GM23338 (cell line): ENCODE data around the gene LINC00632. TPM values are rescaled to one million over a fixed set of nuclear protein-coding genes. Genes with fewer than 3 reads are reported as not detected.

Experiments
- ATAC-seq: fragments of 200-7000 bp; cut with Tn5 transposase; 3 replicates; pipeline ENCODE4 v1.9.1; 2020
- DNase-seq: peaks from one replicate; pipeline ENCODE4 v3.0.0-alpha.2; 2015; ENCODE audit warnings: low spot score
- H2AFZ ChIP-seq: fragments of 200-600 bp; sonication (generic); 2 replicates; pipeline ENCODE4 v1.8.0; 2016; ENCODE audit warnings: antibody characterized with exemption, mild to moderate bottlenecking, moderate library complexity
- H3F3A ChIP-seq: fragments of 200-600 bp; sonication (generic); replicated peaks from 2 replicates; pipeline ENCODE4 v1.8.0; 2017; ENCODE audit warnings: antibody characterized with exemption, mixed run types, low read depth
- H3K27ac ChIP-seq: fragments of 200-600 bp; sonication (generic); 2 replicates; pipeline ENCODE4 v1.6.1; 2016; ENCODE audit warnings: low read depth
- H3K27me3 ChIP-seq: fragments of 200-600 bp; sonication (generic); 2 replicates; pipeline ENCODE4 v1.8.0; 2016; ENCODE audit warnings: mild to moderate bottlenecking, mixed run types, moderate library complexity; ENCODE audit not compliant: insufficient read depth
- H3K36me3 ChIP-seq: fragments of 200-600 bp; sonication (generic); 2 replicates; pipeline ENCODE4 v1.8.0; 2016; ENCODE audit warnings: mild to moderate bottlenecking; ENCODE audit not compliant: insufficient read depth
- H3K4me1 ChIP-seq: fragments of 200-600 bp; sonication (generic); 2 replicates; pipeline ENCODE4 v1.8.0; 2016; ENCODE audit warnings: mild to moderate bottlenecking, moderate library complexity; ENCODE audit not compliant: insufficient read depth
- H3K4me2 ChIP-seq: fragments of 200-600 bp; sonication (generic); 2 replicates; pipeline ENCODE4 v1.7.1; 2017; ENCODE audit warnings: mixed run types
- H3K4me3 ChIP-seq: fragments of 200-600 bp; sonication (generic); 2 replicates; pipeline ENCODE4 v1.6.1; 2016; ENCODE audit warnings: mixed run types
- H3K79me2 ChIP-seq: fragments of 200-600 bp; sonication (generic); replicated peaks from 2 replicates; pipeline ENCODE4 v1.8.0; 2017; ENCODE audit warnings: mild to moderate bottlenecking; ENCODE audit not compliant: insufficient read depth
- H3K9me2 ChIP-seq: fragments of 200-600 bp; sonication (generic); 2 replicates; pipeline ENCODE4 v1.8.0; 2017; ENCODE audit not compliant: insufficient read depth
- H4K20me1 ChIP-seq: fragments of 200-600 bp; sonication (generic); replicated peaks from 2 replicates; pipeline ENCODE4 v1.8.0; 2017; ENCODE audit warnings: mild to moderate bottlenecking; ENCODE audit not compliant: insufficient read depth
- H3K27ac Mint-ChIP-seq: 2 replicates; pipeline ENCODE4 v1.8.0; 2020; ENCODE audit warnings: inconsistent platforms, mild to moderate bottlenecking, moderate library complexity, mixed read lengths
- H3K27me3 Mint-ChIP-seq: 3 replicates; pipeline ENCODE4 v1.8.0; 2022; ENCODE audit warnings: low read depth, mild to moderate bottlenecking, moderate library complexity, mixed read lengths, inconsistent platforms; ENCODE audit not compliant: insufficient read depth, poor library complexity
- H3K36me3 Mint-ChIP-seq: 3 replicates; pipeline ENCODE4 v1.8.0; 2021; ENCODE audit warnings: low read depth, mild to moderate bottlenecking, inconsistent platforms, moderate library complexity, mixed read lengths
- H3K4me1 Mint-ChIP-seq: 3 replicates; pipeline ENCODE4 v1.8.0; 2020; ENCODE audit warnings: mild to moderate bottlenecking, inconsistent platforms, mixed read lengths
- H3K4me3 Mint-ChIP-seq: 3 replicates; pipeline ENCODE4 v1.8.0; 2021; ENCODE audit warnings: moderate library complexity, mild to moderate bottlenecking, inconsistent platforms, mixed read lengths
- H3K9me3 Mint-ChIP-seq: 3 replicates; pipeline ENCODE4 v1.8.0; 2020; ENCODE audit warnings: moderate library complexity, mild to moderate bottlenecking, inconsistent platforms, mixed read lengths
- POLR2AphosphoS5 ChIP-seq: IDR thresholded peaks from 2 replicates; pipeline ENCODE4 v1.6.1; 2016; ENCODE audit warnings: antibody characterized with exemption, low read depth
- ZNF331 ChIP-seq: fragments of 250-450 bp; sonication (Bioruptor Pico); IDR thresholded peaks from 2 replicates; pipeline ENCODE4 v1.5.0; 2020; ENCODE audit warnings: low read depth, mild to moderate bottlenecking, moderate library complexity
- polyA plus RNA-seq: library from polyadenylated mRNA; unstranded; fragments of >200 nt; fragmentation: Nextera tagmentation; extraction: Ambion mirVana; gene quantifications from 2 replicates; pipeline ENCODE4 v1.2.1, GENCODE V29; 2016
- total RNA-seq: library from RNA; depleted of rRNA; stranded (reverse); fragments of >200 nt; shearing (Covaris generic); gene quantifications from 2 replicates; pipeline ENCODE4 v1.2.3, GENCODE V29; 2014
- TF ChIP-seq, protein P1 (sequence below), 2 experiments: fragments of 200-600 bp in 1 of 2; sonication (generic) in 1 of 2; conservative IDR thresholded peaks; 2 replicates each; pipeline versions ENCODE4 v1.5.1 to v1.6.1; 2016 to 2017; ENCODE audit warnings: antibody characterized with exemption in 2 of 2, low read depth in 2 of 2, mild to moderate bottlenecking in 2 of 2, moderate library complexity in 1 of 2
- TF ChIP-seq, protein P2 (sequence below): IDR thresholded peaks from 2 replicates; pipeline ENCODE4 v1.6.1; 2016; ENCODE audit warnings: antibody characterized with exemption

The LINC00632 gene
- total and polyA plus RNA-seq, 2 experiments from 2014 or later, result 10.9 to 25.2 TPM

DNA sequence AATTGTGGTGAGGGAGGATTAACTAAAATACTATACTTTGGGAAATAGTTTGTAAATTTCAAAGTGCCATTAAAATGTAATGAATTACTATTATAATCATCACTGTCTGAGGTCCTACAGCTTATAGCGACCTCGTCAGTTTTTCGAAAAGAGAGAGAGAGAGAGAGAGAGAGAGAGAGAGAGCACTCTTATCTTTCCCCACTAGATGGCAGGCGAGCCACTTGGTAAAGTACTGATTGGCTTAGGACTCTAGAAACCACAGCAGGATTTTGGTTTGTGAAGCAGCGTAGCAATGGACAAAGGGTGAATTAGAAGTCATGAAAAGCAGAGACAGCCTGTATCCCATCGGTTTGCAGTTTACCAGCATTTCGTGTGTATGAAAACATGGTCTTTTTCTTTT, 52.5 kb downstream of the LINC00632 start:
- Histone ChIP-seq H3K27ac (no peak overlapping the region), H3K4me1 (peaks cover 17% of the 10 kb centered on the region), H2AFZ (no peak overlapping the region), H3K4me3 (no peak overlapping the region), H3K79me2 (no peaks in the 10 kb centered on the region; the same call in 1 of the 2 replicates), H3F3A (no peaks in the 10 kb centered on the region), H3K9me2 (no peaks in the 10 kb centered on the region), H3K27me3 (peaks cover 11% of the 10 kb centered on the region), H3K4me2 (no peak overlapping the region), H3K36me3 (no peaks in the 10 kb centered on the region), H4K20me1 (no peaks in the 10 kb centered on the region)
- Mint-ChIP-seq H3K27me3 (peaks cover 10% of the 10 kb centered on the region), H3K36me3 (no peaks in the 10 kb centered on the region), H3K4me1 (peaks cover 8% of the 10 kb centered on the region; the same call in 2 of the 3 replicates), H3K4me3 (no peak overlapping the region), H3K27ac (no peak overlapping the region), H3K9me3 (no peaks in the 10 kb centered on the region)
- peak; percentile 39 for ATAC-seq
- peak; percentile 68 for DNase-seq
- no peak for TF ChIP-seq ZNF331 (CRISPR knock-in tag)
- TF ChIP-seq, protein P1, sequence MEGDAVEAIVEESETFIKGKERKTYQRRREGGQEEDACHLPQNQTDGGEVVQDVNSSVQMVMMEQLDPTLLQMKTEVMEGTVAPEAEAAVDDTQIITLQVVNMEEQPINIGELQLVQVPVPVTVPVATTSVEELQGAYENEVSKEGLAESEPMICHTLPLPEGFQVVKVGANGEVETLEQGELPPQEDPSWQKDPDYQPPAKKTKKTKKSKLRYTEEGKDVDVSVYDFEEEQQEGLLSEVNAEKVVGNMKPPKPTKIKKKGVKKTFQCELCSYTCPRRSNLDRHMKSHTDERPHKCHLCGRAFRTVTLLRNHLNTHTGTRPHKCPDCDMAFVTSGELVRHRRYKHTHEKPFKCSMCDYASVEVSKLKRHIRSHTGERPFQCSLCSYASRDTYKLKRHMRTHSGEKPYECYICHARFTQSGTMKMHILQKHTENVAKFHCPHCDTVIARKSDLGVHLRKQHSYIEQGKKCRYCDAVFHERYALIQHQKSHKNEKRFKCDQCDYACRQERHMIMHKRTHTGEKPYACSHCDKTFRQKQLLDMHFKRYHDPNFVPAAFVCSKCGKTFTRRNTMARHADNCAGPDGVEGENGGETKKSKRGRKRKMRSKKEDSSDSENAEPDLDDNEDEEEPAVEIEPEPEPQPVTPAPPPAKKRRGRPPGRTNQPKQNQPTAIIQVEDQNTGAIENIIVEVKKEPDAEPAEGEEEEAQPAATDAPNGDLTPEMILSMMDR (conservative IDR thresholded peaks at IDR 0.05; ENCODE audit: low read depth in 2 of 2), result peak; percentile 58 to 70

DNA sequence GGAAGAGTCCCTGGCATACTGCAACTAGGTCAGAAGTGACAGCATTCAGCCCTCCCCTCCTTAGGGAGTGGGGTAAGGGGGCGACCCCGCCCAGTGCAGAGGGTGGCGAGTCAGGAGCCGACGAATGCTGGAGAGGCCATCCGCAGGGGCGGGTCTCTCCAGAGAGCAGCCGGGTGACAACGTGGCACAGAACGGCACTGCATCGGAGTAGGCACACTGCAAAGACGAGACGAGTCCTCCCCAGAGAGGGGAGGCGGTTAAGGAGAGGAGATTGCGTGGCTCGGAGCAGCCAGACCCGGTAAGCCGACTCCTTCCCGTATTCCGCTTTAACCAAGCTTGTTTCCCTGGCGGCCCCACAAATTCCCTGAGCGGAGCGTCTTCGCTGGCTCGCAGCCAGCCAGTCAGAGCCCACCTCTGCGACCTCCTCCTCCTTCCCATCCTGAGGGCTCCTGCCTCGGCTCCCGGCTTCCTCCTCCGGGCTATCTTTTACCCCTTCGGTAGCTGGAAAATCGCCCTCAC, 54.9 kb downstream of the LINC00632 start:
- H3K27ac ChIP-seq, result no peak overlapping the region
- H3K4me1 Mint-ChIP-seq, result peaks cover 16% of the 10 kb centered on the region; the same call in 2 of the 3 replicates
- H3K36me3 ChIP-seq, result no peaks in the 10 kb centered on the region
- peak; percentile 64 for DNase-seq
- H3K4me2 ChIP-seq, result peak overlapping the region; percentile 86
- H3K9me3 Mint-ChIP-seq, result no peaks in the 10 kb centered on the region
- ATAC-seq, result peak; percentile 90
- H3K27me3 Mint-ChIP-seq, result peaks cover 10% of the 10 kb centered on the region
- H3K27me3 ChIP-seq, result peaks cover 11% of the 10 kb centered on the region
- peak overlapping the region; percentile 76; the same call in 1 of the 2 replicates for H2AFZ ChIP-seq
- TF ChIP-seq, protein P2, sequence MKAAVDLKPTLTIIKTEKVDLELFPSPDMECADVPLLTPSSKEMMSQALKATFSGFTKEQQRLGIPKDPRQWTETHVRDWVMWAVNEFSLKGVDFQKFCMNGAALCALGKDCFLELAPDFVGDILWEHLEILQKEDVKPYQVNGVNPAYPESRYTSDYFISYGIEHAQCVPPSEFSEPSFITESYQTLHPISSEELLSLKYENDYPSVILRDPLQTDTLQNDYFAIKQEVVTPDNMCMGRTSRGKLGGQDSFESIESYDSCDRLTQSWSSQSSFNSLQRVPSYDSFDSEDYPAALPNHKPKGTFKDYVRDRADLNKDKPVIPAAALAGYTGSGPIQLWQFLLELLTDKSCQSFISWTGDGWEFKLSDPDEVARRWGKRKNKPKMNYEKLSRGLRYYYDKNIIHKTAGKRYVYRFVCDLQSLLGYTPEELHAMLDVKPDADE, result no peak
- peak; percentile 60 for TF ChIP-seq POLR2AphosphoS5
- H3K79me2 ChIP-seq, result peaks cover 4% of the 10 kb centered on the region; the same call in 1 of the 2 replicates
- peak overlapping the region; percentile 81 for H3K4me3 Mint-ChIP-seq
- peak overlapping the region; percentile 71 for H3K4me3 ChIP-seq
- H3K4me1 ChIP-seq, result peaks cover 18% of the 10 kb centered on the region
- no peaks in the 10 kb centered on the region for H3K9me2 ChIP-seq
- no peaks in the 10 kb centered on the region for H4K20me1 ChIP-seq
- H3K36me3 Mint-ChIP-seq, result no peaks in the 10 kb centered on the region
- H3F3A ChIP-seq, result no peaks in the 10 kb centered on the region
- no peak overlapping the region for H3K27ac Mint-ChIP-seq

DNA sequence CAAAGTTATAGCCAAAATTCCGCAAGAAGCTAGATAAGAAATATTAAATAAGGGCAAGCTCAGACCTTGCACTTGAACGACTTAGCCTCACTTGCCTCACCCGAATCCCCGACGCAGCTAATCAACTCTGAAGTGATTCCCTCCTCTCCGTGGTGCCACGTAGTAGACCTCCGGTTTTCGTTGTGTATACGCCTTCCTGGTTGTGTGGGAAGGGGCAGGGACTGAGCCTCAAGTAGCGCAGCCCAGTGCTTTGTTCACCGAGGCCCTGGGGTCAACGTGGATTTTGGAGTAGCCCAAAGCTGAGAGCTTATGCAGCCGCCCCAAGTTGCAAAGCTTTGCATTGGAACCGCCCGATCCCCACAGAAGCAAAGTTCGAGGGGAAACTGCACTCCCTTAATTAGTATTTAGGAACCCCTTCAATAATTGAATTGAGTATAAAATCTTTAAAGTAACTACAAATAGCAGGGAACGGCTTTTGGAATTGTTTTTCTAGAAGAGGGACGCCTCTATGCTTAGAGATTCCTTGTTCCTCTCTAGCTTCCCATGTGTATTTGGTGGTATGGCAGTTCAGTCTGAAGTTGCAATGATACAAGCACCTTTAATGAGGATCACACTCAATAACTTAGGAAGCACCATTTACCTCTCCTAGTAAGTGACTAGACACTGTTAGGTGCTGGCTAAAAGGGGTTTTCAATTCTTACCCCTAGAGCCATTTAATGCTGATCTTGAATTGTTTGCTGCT, 55.7 kb downstream of the LINC00632 start:
- peak; percentile 15 for DNase-seq
- no peaks in the 10 kb centered on the region for H3K36me3 ChIP-seq
- TF ChIP-seq, protein P1 (conservative IDR thresholded peaks at IDR 0.05; ENCODE audit: low read depth in 2 of 2), result no peak

More for the DNA sequence above, 55.7 kb downstream of the LINC00632 start:
- Mint-ChIP-seq H3K27ac (no peak overlapping the region), H3K4me3 (peak overlapping the region; percentile 81), H3K9me3 (no peaks in the 10 kb centered on the region), H3K36me3 (no peaks in the 10 kb centered on the region; the same call in 2 of the 3 replicates), H3K4me1 (peaks cover 16% of the 10 kb centered on the region; the same call in 2 of the 3 replicates), H3K27me3 (peaks cover 10% of the 10 kb centered on the region)
- Histone ChIP-seq H3K27ac (no peak overlapping the region), H3K4me3 (peak overlapping the region; percentile 71), H3F3A (no peaks in the 10 kb centered on the region), H4K20me1 (no peaks in the 10 kb centered on the region), H2AFZ (peak overlapping the region; percentile 76), H3K27me3 (peaks cover 11% of the 10 kb centered on the region), H3K4me1 (peaks cover 18% of the 10 kb centered on the region), H3K4me2 (peak overlapping the region; percentile 86), H3K9me2 (no peaks in the 10 kb centered on the region), H3K79me2 (peaks cover 4% of the 10 kb centered on the region; the same call in 1 of the 2 replicates)
- ATAC-seq, result peak; percentile 48
